HCT116 (cell line): ENCODE measurements around the gene HCFC2. TPM values are rescaled to one million over a fixed set of nuclear protein-coding genes. Genes with fewer than 3 reads are reported as not detected.
"Not testable (repeated sequence)": the region's sequence is repeated elsewhere in the genome, so short reads cannot be mapped to it uniquely, and the experiment has no call there.

ENCODE experiments used
- ATAC-seq: fragments of 200-7000 bp; cut with Tn5 transposase; 2 replicates; pipeline ENCODE4 v1.9.1; 2020; ENCODE audit warnings: mild to moderate bottlenecking, moderate library complexity
- BruUV-seq: library from RNA; stranded (reverse); fragments of 400-500 nt; replicated peaks from 2 replicates; lab custom pipeline; 2021; lab: Mats Ljungman, UMichigan
- CTCF ChIA-PET: fragments of 300-600 bp; sonication (Branson Sonifier 250); formaldehyde crosslinking; loops from one replicate; lab custom pipeline; 2021; ENCODE audit warnings: antibody characterized with exemption; lab: Charles Lee
- POLR2A ChIA-PET: fragments of 300-600, 350-600 bp; sonication (Branson Sonifier 250); formaldehyde crosslinking; loops from one replicate; lab custom pipeline; 2021; ENCODE audit warnings: antibody characterized with exemption; lab: Charles Lee
- RAD21 ChIA-PET, 2 experiments: fragments of 300-600 bp; sonication (Branson Sonifier 250); formaldehyde crosslinking; loops; one replicate each; lab custom pipeline; 2023; ENCODE audit warnings: low total read pairs in 2 of 2; ENCODE audit not compliant: uncharacterized antibody in 2 of 2, unreplicated experiment in 2 of 2, low non-redundant PET in 1 of 2; lab: Charles Lee
- DNase-seq: peaks from one replicate; pipeline ENCODE4 v3.0.0-alpha.2; 2010; ENCODE audit warnings: low read depth, low spot score
- H2AFZ ChIP-seq: fragments of 200-600 bp; shearing (Covaris generic), sonication (generic); 2 replicates; pipeline ENCODE4 v1.6.1; 2017; ENCODE audit warnings: low read depth, mixed run types, mixed read lengths, antibody characterized with exemption, low read length; ENCODE audit not compliant: poor library complexity, severe bottlenecking
- H3K27ac ChIP-seq: 2 replicates; pipeline ENCODE4 v1.5.1; 2012; ENCODE audit warnings: low read depth, low read length
- H3K27me3 ChIP-seq: fragments of 200-600 bp; sonication (generic); 2 replicates; pipeline ENCODE4 v1.6.1; 2016; ENCODE audit warnings: mixed run types, low read length, mixed read lengths; ENCODE audit not compliant: insufficient read depth
- H3K36me3 ChIP-seq, 2 experiments: fragments of 200-500 bp in 1 of 2; fragments of 200-600 bp in 1 of 2; sonication (Bioruptor generic) in 1 of 2; sonication (generic) in 1 of 2; 2 replicates each; pipeline versions ENCODE4 v1.5.1 to v1.6.1; 2014 to 2016; ENCODE audit warnings: low read length in 2 of 2, inconsistent platforms in 1 of 2, mixed read lengths in 1 of 2, mixed run types in 1 of 2; ENCODE audit not compliant: insufficient read depth in 2 of 2, control insufficient read depth in 1 of 2
- H3K4me1 ChIP-seq, 2 experiments: fragments of 200-600 bp in 1 of 2; sonication (generic) in 1 of 2; 2 replicates each; pipeline versions ENCODE4 v1.5.1 to v1.6.1; 2012 to 2017; ENCODE audit warnings: low read length in 2 of 2, inconsistent platforms in 1 of 2, mild to moderate bottlenecking in 1 of 2, mixed read lengths in 1 of 2, mixed run types in 1 of 2, moderate library complexity in 1 of 2; ENCODE audit not compliant: insufficient read depth in 2 of 2, control insufficient read depth in 1 of 2
- H3K4me2 ChIP-seq: fragments of 200-600 bp; sonication (generic); 2 replicates; pipeline ENCODE4 v1.6.1; 2017; ENCODE audit warnings: mixed run types, low read length, mixed read lengths
- H3K4me3 ChIP-seq, 2 experiments: fragments of 200-600 bp in 1 of 2; sonication (generic) in 1 of 2; replicated peaks in 1 of 2; 2 replicates each; pipeline ENCODE4 v1.5.1; 2011 to 2016; ENCODE audit warnings: low read length in 2 of 2, control low read depth in 1 of 2, low read depth in 1 of 2, mild to moderate bottlenecking in 1 of 2, mixed read lengths in 1 of 2, mixed run types in 1 of 2
- H3K79me2 ChIP-seq: fragments of 200-600 bp; sonication (generic); 2 replicates; pipeline ENCODE4 v1.6.1; 2017; ENCODE audit warnings: mild to moderate bottlenecking, mixed run types, low read length, moderate library complexity, mixed read lengths; ENCODE audit not compliant: insufficient read depth
- H3K9ac ChIP-seq: fragments of 200-600 bp; sonication (generic); 2 replicates; pipeline ENCODE4 v1.6.1; 2016; ENCODE audit warnings: low read length, mixed read lengths
- H3K9me2 ChIP-seq: fragments of 200-600 bp; sonication (generic), shearing (Covaris generic); 2 replicates; pipeline ENCODE4 v1.6.1; 2017; ENCODE audit warnings: mixed run types, mild to moderate bottlenecking, moderate library complexity; ENCODE audit not compliant: insufficient read depth
- H3K9me3 ChIP-seq, 2 experiments: fragments of 200-500 bp in 1 of 2; fragments of 200-600 bp in 1 of 2; sonication (Bioruptor generic) in 1 of 2; sonication (generic) in 1 of 2; 2 replicates each; pipeline ENCODE4 v1.6.1; 2014 to 2017; ENCODE audit warnings: low read length in 2 of 2, mixed read lengths in 2 of 2, inconsistent platforms in 1 of 2, low read depth in 1 of 2, mild to moderate bottlenecking in 1 of 2, mixed run types in 1 of 2, moderate library complexity in 1 of 2; ENCODE audit not compliant: control insufficient read depth in 1 of 2, insufficient read depth in 1 of 2
- H4K20me1 ChIP-seq: fragments of 200-600 bp; sonication (generic), shearing (Covaris generic); 2 replicates; pipeline ENCODE4 v1.6.1; 2017; ENCODE audit warnings: mixed run types, mild to moderate bottlenecking, moderate library complexity; ENCODE audit not compliant: insufficient read depth
- CBX3 ChIP-seq: IDR thresholded peaks from 2 replicates; pipeline ENCODE4 v1.6.1; 2012; ENCODE audit warnings: low read depth
- CEBPB ChIP-seq: IDR thresholded peaks from 2 replicates; pipeline ENCODE4 v1.6.1; 2012; ENCODE audit warnings: low read depth
- EZH2 ChIP-seq: fragments of 200-600 bp; sonication (generic); IDR thresholded peaks from 2 replicates; pipeline ENCODE4 v1.6.1; 2017; ENCODE audit warnings: antibody characterized with exemption, mixed run types
- EZH2phosphoT487 ChIP-seq: fragments of 200-600 bp; IDR thresholded peaks from 2 replicates; pipeline ENCODE4 v1.6.1; 2018; ENCODE audit warnings: antibody characterized with exemption, borderline replicate concordance
- FOSL1 ChIP-seq: IDR thresholded peaks from 2 replicates; pipeline ENCODE4 v1.6.1; 2012; ENCODE audit warnings: low read depth
- SIN3A ChIP-seq: IDR thresholded peaks from 2 replicates; pipeline ENCODE4 v1.6.1; 2012; ENCODE audit warnings: low read depth
- ZFX ChIP-seq: fragments of 450-650 bp; IDR thresholded peaks from 2 replicates; pipeline ENCODE4 v1.6.1; 2017
- ZNF274 ChIP-seq: fragments of 200-500 bp; sonication (Bioruptor generic); IDR thresholded peaks from 2 replicates; pipeline ENCODE4 v1.6.1; 2014; ENCODE audit warnings: mild to moderate bottlenecking, low read depth, low read length, inconsistent platforms
- intact Hi-C: fragments of 100-400 bp; cut with micrococcal nuclease; formaldehyde crosslinking; loops from 2 replicates; pipeline ENCODE4 v1.10.0; 2022
- total RNA-seq: library from RNA; stranded (reverse); gene quantifications from one replicate; pipeline ENCODE4 v1.2.1, GENCODE V29; 2021; ENCODE audit not compliant: unreplicated experiment
- TF ChIP-seq, protein P1 (sequence below): IDR thresholded peaks from 2 replicates; pipeline ENCODE4 v1.6.1; 2012
- TF ChIP-seq, protein P2 (sequence below): IDR thresholded peaks from 2 replicates; pipeline ENCODE4 v1.6.1; 2011; ENCODE audit warnings: mild to moderate bottlenecking, low read length, moderate library complexity; ENCODE audit not compliant: insufficient replicate concordance; ENCODE audit errors: extremely low read depth
- TF ChIP-seq, protein P3 (sequence below): IDR thresholded peaks from 2 replicates; pipeline ENCODE4 v1.6.1; 2012; ENCODE audit warnings: low read depth

Gene HCFC2
- total RNA-seq, 1 experiment from 2014 or later, result 4.9 TPM

DNA sequence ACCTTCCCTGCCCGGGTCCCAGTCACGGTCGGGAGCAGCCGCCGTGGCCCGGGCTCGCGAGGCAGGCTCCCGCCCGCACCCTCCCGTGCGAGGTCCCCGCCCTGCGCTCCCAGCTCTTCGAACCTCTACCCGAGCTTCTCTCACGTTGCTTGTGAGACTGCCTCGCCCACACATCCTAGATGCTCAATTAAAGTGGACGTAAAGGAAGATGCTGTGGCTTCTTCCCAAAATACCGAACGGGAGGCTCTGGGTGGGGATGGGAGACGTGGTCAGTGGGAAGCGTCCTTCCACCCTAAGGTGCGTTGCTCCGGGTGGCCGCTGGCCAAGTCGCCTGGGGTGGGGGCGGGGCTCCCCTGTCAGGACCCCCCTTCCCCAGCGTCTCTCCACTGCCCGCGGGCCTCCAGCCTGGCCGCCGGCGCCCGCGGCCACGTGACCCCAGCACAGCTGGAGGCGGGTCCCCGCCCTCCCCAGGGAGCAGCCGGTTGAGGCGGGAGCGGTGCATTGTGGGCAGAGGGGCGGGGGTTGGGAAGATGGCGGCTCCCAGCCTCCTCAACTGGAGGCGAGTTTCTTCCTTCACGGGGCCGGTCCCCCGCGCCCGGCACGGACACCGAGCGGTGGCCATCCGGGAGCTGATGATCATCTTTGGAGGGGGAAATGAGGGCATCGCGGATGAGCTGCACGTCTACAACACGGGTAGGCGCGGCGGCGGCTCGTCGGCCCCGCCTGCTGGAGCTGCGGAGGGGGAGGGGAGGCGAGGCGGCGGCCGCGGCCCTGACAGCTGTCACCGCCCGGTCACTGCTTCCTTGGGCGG lies at the start of gene HCFC2 (continued):
- peak; percentile 47; the same call in 1 of the 2 replicates for TF ChIP-seq ZFX
- peak; percentile 60; the same call in 1 of the 2 replicates for TF ChIP-seq CBX3
- TF ChIP-seq, protein P1, sequence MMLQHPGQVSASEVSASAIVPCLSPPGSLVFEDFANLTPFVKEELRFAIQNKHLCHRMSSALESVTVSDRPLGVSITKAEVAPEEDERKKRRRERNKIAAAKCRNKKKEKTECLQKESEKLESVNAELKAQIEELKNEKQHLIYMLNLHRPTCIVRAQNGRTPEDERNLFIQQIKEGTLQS, result no peak
- TF ChIP-seq EZH2phosphoT487, result no peak
- no peak for TF ChIP-seq FOSL1
- TF ChIP-seq EZH2, result no peak
- no peak for TF ChIP-seq CEBPB

DNA sequence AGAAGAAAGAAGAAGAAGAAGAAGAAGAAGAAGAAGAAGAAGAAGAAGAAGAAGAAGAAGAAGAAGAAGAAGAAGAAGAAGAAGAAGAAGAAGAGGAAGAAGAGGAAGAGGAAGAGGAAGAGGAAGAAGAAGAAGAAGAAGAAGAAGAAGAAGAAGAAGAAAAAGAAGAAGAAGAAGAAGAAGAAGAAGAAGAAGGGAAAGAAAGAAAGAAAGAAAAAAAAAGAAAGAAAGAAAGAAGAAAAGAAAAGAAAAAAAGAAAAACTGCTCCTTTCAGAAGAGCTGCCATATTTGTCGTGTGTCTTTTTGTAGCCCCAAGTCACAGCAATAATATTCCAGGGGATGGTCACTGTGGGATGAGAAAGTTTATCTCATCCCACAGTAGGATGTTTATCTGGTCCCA lies 42.5 kb upstream of the HCFC2 start:
- H3K9me2 ChIP-seq, H3K9me3 ChIP-seq, H3K4me2 ChIP-seq, CTCF ChIA-PET, ATAC-seq, intact Hi-C loops, H3K79me2 ChIP-seq, H3K27ac ChIP-seq, BruUV-seq, H3K27me3 ChIP-seq, H3K36me3 ChIP-seq, H3K4me1 ChIP-seq, DNase-seq, H4K20me1 ChIP-seq, H3K4me3 ChIP-seq, H2AFZ ChIP-seq, POLR2A ChIA-PET, H3K9ac ChIP-seq, RAD21 ChIA-PET: not testable (repeated sequence)

DNA sequence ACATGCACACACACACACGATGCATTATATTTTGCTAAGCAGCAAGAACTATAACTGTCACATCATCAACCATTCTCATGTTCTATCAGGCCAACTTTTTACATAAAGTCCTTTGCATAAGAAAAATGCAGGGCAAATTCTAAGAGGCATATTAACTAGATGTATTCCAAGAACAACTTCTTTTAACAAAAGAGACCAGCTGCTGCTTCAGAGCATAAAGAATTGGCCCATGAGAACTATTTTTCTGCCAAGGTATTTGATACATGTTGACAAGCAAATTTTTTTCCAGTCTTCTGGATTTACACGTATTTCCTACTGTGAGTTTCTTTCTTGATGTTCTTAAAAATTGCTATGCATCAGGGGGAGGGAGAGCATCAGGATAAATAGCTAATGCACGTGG lies 41.5 kb upstream of the HCFC2 start:
- Histone ChIP-seq H3K9me3 (no peaks in the 10 kb centered on the region), H3K4me3 (no peak overlapping the region), H4K20me1 (no peaks in the 10 kb centered on the region), H3K27me3 (peaks cover 5% of the 10 kb centered on the region; the same call in 1 of the 2 replicates), H3K4me2 (no peak overlapping the region), H3K27ac (no peak overlapping the region), H3K4me1 (no peaks in the 10 kb centered on the region), H2AFZ (no peak overlapping the region), H3K36me3 (no peaks in the 10 kb centered on the region), H3K9ac (no peak overlapping the region), H3K79me2 (no peaks in the 10 kb centered on the region), H3K9me2 (no peaks in the 10 kb centered on the region)
- DNase-seq (no peak), ATAC-seq (no peak)
- CTCF ChIA-PET, result no interaction called here
- intact Hi-C loops, result no loop called here
- RAD21 ChIA-PET, result no interaction called here
- BruUV-seq, result no TSS peak
- POLR2A ChIA-PET, result no interaction called here
- TF ChIP-seq, protein P2, sequence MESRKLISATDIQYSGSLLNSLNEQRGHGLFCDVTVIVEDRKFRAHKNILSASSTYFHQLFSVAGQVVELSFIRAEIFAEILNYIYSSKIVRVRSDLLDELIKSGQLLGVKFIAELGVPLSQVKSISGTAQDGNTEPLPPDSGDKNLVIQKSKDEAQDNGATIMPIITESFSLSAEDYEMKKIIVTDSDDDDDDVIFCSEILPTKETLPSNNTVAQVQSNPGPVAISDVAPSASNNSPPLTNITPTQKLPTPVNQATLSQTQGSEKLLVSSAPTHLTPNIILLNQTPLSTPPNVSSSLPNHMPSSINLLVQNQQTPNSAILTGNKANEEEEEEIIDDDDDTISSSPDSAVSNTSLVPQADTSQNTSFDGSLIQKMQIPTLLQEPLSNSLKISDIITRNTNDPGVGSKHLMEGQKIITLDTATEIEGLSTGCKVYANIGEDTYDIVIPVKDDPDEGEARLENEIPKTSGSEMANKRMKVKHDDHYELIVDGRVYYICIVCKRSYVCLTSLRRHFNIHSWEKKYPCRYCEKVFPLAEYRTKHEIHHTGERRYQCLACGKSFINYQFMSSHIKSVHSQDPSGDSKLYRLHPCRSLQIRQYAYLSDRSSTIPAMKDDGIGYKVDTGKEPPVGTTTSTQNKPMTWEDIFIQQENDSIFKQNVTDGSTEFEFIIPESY, result no peak
- TF ChIP-seq ZNF274, result no peak
- no peak for TF ChIP-seq SIN3A
- TF ChIP-seq EZH2, result no peak
- no peak for TF ChIP-seq EZH2phosphoT487
- TF ChIP-seq, protein P1, result no peak
- TF ChIP-seq, protein P3, sequence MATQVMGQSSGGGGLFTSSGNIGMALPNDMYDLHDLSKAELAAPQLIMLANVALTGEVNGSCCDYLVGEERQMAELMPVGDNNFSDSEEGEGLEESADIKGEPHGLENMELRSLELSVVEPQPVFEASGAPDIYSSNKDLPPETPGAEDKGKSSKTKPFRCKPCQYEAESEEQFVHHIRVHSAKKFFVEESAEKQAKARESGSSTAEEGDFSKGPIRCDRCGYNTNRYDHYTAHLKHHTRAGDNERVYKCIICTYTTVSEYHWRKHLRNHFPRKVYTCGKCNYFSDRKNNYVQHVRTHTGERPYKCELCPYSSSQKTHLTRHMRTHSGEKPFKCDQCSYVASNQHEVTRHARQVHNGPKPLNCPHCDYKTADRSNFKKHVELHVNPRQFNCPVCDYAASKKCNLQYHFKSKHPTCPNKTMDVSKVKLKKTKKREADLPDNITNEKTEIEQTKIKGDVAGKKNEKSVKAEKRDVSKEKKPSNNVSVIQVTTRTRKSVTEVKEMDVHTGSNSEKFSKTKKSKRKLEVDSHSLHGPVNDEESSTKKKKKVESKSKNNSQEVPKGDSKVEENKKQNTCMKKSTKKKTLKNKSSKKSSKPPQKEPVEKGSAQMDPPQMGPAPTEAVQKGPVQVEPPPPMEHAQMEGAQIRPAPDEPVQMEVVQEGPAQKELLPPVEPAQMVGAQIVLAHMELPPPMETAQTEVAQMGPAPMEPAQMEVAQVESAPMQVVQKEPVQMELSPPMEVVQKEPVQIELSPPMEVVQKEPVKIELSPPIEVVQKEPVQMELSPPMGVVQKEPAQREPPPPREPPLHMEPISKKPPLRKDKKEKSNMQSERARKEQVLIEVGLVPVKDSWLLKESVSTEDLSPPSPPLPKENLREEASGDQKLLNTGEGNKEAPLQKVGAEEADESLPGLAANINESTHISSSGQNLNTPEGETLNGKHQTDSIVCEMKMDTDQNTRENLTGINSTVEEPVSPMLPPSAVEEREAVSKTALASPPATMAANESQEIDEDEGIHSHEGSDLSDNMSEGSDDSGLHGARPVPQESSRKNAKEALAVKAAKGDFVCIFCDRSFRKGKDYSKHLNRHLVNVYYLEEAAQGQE, result no peak
